SU-DHL-6 (cell line): Measurements from ENCODE around the gene NOPCHAP1.

Source experiments
- EZH2phosphoT487 ChIP-seq: fragments of 200-600 bp; sonication (generic), shearing (Covaris generic); conservative IDR thresholded peaks from 2 replicates; pipeline ENCODE4 v1.6.1; 2018; ENCODE audit warnings: mild to moderate bottlenecking, antibody characterized with exemption, low read length, moderate library complexity, mixed read lengths
- TF ChIP-seq, protein P1 (sequence below): fragments of 200-600 bp; sonication (generic); IDR thresholded peaks from one replicate; pipeline ENCODE4 v1.5.1; 2017; ENCODE audit warnings: antibody characterized with exemption, mild to moderate bottlenecking, low read length, moderate library complexity; ENCODE audit not compliant: insufficient read depth, poor library complexity, severe bottlenecking

DNA sequence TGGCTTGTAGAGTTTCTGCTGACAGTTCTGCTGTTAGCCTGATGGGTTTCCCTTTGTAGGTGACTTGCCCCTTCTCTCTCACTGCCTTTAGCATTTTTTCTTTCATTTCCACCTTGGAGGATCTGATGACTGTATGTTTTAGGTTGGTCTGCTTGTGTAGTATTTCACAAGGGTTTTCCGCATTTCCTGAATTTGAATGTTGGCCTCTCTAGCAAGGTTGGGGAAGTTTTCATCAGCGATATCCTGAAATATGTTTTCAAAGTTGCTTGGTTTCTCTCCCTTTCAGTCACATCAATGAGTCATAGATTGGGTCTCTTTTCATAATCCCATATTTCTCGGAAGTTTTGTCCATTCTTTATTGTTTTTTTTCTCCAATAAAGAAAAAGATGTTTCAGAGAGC lies 11.4 kb downstream of the NOPCHAP1 start:
- no peak for TF ChIP-seq EZH2phosphoT487
- TF ChIP-seq, protein P1, sequence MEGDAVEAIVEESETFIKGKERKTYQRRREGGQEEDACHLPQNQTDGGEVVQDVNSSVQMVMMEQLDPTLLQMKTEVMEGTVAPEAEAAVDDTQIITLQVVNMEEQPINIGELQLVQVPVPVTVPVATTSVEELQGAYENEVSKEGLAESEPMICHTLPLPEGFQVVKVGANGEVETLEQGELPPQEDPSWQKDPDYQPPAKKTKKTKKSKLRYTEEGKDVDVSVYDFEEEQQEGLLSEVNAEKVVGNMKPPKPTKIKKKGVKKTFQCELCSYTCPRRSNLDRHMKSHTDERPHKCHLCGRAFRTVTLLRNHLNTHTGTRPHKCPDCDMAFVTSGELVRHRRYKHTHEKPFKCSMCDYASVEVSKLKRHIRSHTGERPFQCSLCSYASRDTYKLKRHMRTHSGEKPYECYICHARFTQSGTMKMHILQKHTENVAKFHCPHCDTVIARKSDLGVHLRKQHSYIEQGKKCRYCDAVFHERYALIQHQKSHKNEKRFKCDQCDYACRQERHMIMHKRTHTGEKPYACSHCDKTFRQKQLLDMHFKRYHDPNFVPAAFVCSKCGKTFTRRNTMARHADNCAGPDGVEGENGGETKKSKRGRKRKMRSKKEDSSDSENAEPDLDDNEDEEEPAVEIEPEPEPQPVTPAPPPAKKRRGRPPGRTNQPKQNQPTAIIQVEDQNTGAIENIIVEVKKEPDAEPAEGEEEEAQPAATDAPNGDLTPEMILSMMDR, result no peak
